ENCODE data around the gene TMEM9B.
A peak's percentile ranks its signal among the peaks of the same experiment; 100 is the strongest.

The TMEM9B gene

GRCh38 chr11:8927233-8927632 is 37.0 kb downstream of the TMEM9B start:
- TF ChIP-seq CTCF (IDR thresholded peaks at IDR 0.05; ENCODE audit: low read depth, low read length) = no peak

GRCh38 chr11:8926236-8926635 is 38.0 kb downstream of the TMEM9B start:
- no peak for TF ChIP-seq CTCF (IDR thresholded peaks at IDR 0.05; ENCODE audit: low read depth, low read length)
- no peak overlapping the region for H3K4me3 ChIP-seq (ENCODE audit: low read depth, low read length)

More at GRCh38 chr11:8927233-8927632, 37.0 kb downstream of the TMEM9B start:
- H3K4me3 ChIP-seq (ENCODE audit: low read depth, low read length) = no peak overlapping the region

GRCh38 chr11:8925711-8926110 is 38.5 kb downstream of the TMEM9B start:
- no peak overlapping the region for H3K4me3 ChIP-seq (ENCODE audit: low read depth, low read length)
- TF ChIP-seq CTCF (IDR thresholded peaks at IDR 0.05; ENCODE audit: low read depth, low read length) = no peak

- no peak overlapping the region for H3K4me3 ChIP-seq (ENCODE audit: low read depth, low read length)
- no peak for TF ChIP-seq CTCF (IDR thresholded peaks at IDR 0.05; ENCODE audit: low read depth, low read length)
Observed at GRCh38 chr11:8922691-8923090, 41.6 kb downstream of the TMEM9B start.

- peak overlapping the region; percentile 6; the same call in 1 of the 2 replicates for H3K4me3 ChIP-seq (ENCODE audit: low read depth, low read length)
- no peak for TF ChIP-seq CTCF (IDR thresholded peaks at IDR 0.05; ENCODE audit: low read depth, low read length)
Observed at GRCh38 chr11:8917157-8917825, 47.0 kb downstream of the TMEM9B start.

GRCh38 chr11:8914661-8915018 is 49.6 kb downstream of the TMEM9B start:
- TF ChIP-seq CTCF (IDR thresholded peaks at IDR 0.05; ENCODE audit: low read depth, low read length) = no peak
- no peak overlapping the region for H3K4me3 ChIP-seq (ENCODE audit: low read depth, low read length)

- no peak overlapping the region for H3K4me3 ChIP-seq (ENCODE audit: low read depth, low read length)
- TF ChIP-seq CTCF (IDR thresholded peaks at IDR 0.05; ENCODE audit: low read depth, low read length) = peak; percentile 67
Observed at GRCh38 chr11:8913961-8914660, 50.1 kb downstream of the TMEM9B start.

Data from WI38 (cell line).